GM10847 (cell line): Measurements from ENCODE around the gene DLG2.

Experiments used
- POLR2A ChIP-seq: IDR thresholded peaks from 2 replicates; pipeline ENCODE4 v1.6.1; 2011; ENCODE audit not compliant: insufficient read length; ENCODE audit errors: extremely low read depth

The DLG2 gene

DNA sequence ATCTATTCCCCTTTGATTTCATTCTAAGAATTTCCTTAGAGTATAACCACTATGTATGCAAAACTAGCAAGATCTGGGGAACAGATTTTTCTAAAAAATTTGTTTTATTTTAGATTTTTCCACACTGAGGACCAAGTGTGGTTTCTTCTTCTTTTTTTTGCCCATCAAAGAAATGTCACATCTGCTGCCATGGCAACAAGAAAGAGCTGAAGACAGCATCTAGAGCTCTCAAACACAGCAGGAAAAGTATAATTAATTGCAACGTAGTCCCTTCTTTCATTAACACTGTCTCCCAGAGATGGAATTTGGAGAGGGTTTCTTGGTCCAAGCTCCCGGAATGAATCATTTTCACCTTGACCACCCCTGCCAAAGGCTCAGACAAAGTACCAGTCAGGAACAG is 2084.3 kb downstream of the DLG2 start:
- TF ChIP-seq POLR2A = no peak

DNA sequence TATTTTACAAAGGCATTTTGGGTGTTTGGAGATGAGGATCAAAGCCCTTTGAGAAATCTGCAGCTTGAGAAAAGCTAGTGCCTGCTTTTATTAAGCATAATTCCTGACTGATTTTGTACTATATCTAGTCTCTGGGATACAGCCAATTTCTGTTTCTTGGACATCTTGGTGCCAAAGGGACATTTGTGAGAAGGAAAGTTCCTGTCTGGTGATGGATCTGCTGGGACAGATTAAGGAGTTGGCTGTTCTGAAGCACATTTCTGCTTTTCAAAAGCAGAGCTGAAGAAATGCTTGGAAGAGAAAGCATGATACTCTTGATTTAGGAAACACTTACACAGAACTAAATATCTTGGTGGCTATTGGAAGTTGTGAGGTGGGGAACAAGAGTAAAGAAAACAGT is 2086.4 kb downstream of the DLG2 start:
- no peak for TF ChIP-seq POLR2A

DNA sequence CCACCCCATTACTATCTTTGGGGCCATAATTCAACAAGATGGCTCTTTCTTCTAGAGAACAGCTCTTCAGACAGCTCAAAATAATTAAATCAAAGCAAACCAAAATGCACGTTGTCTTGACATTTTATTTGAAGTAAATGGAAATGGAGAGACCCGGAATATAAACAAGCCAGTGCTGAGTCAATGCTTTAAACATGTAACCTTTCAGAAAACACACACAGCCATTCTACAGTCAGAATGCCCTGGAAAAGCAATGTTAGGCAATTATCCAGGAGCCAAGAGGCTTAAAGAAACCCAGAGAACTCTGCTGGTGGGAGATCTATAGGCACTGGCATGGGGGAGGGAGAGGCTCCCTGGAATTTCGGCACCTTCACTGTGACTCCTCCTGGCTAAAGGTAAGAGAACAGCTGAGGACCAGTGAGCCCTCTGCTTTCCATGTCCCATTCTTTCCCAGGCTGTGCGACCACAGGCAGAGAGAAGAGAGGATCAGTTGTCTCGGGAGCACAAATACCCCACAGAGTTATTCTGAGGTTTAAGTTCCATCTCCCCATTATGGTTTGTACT is 2086.9 kb downstream of the DLG2 start:
- TF ChIP-seq POLR2A = no peak

DNA sequence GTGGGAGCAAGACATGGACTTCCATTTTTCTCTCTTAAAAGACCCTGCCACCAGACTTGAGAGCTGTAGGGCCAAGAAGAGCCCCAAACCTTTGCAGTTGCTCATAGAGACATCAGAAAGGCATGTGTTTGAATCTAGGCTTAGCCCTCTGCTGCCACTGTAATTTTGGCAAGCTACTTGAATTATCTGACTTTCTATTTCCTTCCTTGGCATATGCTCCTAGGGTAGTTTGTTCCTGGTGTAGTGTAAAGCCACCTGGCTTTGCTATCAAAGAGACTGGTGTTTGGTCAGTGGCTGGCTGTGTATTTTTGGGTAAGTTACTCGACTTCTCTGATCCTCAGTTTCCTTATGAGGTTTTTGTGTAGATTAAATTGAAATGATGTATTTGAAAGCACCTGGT is 2088.9 kb downstream of the DLG2 start:
- no peak for TF ChIP-seq POLR2A

DNA sequence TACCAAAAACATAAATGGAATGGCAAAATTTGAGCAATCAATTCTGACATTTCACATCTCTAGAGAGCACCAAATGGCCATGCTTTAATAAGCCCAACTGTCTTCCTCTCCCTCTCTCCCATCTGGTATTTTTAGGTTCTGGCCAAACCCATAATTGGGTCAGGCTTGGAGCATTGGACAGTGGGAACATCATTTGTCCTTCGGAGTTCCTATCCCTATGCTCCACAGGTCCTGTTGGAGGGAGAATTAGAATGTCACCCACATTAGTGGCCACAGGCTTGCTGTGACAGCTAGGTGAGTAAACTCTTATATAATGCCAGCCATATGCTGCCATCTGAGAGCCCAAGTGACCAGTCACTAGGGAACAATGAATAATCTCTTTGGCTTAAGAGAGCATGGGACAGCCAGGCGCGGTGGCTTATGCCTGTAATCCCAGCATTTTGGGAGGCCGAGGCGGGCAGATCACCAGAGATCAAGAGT is 2090.0 kb downstream of the DLG2 start:
- TF ChIP-seq POLR2A = no peak

DNA sequence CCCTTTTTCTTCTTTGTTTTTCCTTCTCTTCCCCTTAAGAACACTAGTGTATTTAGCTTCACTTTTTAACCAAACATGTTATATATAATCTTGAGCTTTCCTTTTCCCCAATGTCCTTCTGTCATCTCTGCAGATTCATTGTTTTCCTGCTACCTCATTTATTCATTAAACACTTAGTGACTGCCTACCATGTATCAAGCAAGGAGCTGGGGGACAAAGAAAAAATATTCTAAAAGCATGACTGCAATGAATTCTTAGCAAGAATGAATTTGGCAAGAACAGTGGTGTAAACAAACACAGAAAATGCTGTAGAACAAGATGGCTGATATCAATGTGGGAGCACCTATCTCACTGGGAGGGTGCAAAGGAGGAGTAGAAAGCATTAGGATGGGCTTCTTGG is 2094.0 kb downstream of the DLG2 start:
- TF ChIP-seq POLR2A = no peak

DNA sequence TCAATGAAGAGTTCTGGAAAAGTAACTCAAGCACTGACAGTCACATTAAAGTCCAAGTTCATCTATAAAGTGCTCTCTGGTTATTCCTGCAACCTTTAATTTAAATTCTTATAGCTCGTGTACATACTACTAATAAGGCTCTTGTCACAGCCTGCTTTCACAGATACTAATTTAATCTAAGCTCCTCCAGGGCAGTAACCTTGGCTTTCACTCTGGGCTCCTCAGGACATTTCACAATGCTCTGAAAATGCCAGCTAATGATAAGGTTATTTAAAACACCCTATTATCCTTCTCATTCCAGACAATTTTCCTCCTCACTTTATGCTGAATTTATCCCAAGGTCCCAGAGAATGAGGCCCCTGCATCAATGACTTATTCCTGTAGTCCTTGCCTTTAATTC is 2098.3 kb downstream of the DLG2 start:
- no peak for TF ChIP-seq POLR2A

DNA sequence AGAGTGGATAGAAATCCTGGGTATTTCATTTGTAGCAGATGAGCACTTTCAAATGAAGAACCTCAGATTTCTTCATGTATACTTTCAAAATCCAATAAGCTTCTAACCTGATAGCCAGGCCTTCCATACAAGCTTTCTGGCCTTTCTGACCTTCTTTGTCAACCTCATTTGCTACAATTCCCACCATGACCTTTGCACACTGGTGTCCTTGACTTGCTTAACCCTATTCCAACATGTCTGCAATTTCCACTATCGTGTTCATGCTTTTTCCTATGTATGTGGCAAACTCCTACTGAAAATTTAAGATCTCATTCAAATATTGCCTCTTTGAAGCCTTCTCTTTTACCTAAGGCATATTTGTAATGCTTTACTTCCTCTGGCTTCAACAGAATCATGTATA is 2098.9 kb downstream of the DLG2 start:
- TF ChIP-seq POLR2A = no peak

DNA sequence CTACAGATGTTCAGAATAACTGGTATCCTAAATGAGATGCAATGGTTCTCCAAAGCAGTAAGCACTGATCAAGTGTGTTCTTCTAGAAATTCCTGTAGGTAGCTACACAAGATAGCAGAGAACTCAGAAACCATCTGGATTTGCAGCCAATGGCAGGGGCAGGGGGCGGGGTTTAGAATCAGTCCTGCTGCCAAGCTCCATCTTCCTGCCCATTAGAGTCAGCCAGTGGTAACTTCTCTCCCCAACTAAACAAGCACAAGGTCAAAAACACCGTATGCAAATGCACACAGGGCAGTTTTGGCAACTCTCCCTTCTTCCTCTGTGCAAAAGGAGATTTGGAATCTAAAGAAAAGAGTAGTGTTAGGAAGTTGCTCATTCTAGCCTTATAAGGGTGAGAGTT is 2103.5 kb downstream of the DLG2 start:
- TF ChIP-seq POLR2A = no peak

DNA sequence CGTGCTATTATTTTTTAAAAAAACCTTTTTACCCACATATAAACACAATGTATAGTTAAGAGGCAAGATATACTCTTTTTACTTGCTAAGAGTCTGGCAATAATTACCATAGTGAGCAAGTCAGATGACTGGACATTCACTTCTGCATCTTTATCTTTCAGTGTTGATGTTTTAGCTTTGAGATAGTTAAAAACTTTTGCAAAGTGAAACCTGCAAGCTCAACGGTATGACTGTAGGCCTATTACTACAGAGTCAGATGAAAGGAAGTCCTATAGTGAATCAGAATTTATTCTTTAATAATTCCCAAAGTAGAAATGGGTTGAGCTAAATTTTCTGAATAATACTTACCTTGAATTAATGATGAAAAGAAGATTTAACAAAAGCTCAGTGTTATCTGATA is 2104.2 kb downstream of the DLG2 start:
- no peak for TF ChIP-seq POLR2A

DNA sequence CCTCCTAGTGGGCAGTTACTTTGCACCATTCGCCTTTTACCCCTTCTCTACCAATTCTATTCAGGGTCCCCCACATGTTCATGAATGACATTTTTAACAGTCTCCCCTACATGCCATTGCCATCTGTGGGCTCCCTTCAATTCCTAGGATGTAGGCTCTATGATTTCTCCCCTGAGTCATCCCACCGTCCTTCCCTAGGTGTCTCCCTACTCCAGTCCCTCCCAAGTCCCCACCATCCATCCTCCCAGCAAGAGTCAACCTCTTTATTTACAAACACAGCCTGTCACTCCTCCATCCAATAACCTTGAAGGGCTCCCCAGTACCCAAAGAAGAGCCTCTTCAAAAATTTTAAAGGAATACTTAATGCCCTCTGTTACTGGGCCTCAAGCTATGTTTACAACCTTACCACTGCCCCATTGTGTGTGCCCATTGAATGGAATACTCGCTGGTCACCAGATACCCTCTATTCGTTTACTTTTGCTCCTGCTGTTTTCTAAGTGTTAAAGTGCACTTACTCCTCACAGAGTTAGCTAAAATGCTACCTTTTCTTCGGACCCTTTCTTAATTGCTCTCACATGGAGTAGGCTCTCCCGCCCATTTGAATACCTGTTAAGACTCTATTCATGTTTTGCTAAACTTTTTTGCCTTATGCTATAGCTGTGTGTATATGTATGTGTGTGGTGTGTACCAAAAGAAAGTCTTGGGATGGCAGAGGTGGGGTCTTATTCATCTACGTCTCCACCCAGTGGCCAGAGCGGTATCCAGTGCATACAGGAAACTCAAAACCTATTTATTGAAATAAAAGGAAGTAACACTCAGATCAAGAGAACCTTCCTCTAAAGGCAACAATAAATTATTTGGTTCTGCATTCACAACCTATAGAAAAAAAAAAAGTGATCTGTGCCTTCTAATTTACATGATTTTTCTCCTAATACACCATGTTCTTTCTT is 2105.2 kb downstream of the DLG2 start:
- TF ChIP-seq POLR2A = no peak

DNA sequence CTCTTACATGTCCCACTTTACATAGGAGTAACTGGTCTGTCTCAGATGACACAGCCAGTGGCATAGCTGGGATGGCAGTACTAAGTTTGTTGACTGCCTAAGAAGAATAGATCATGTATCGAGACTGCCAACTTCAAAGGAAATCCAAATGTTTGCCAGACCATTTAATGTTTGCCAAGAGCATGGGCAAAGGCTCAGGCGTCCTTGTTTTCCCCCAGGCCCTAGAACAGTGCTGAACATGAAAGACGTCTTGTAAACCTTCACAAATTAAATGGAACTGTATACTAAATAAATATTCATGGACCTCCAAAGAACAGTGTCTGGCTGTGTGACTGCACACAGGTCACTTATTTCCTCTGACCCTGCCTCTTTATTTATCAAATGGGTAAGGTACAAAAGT is 2106.3 kb downstream of the DLG2 start:
- TF ChIP-seq POLR2A = no peak

DNA sequence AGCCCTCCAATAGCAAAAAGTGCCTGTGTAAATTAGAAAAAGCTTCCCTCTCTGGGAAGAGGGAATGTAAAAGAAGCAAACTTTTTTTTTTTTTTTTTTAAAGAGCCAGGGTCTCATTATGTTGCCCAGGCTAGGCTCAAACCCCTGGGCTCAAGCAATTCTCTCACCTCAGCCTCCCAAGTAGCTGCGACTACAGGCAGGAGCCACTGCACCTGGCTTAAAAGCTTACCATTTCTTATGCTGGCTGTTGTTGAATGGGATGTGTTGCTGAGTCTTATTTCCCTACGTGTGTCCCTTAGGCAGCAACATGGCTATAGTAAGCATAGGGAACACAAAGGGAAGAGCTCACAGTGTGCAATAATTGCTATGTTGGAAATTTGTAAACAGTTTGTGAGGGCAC is 2115.5 kb downstream of the DLG2 start:
- no peak for TF ChIP-seq POLR2A

DNA sequence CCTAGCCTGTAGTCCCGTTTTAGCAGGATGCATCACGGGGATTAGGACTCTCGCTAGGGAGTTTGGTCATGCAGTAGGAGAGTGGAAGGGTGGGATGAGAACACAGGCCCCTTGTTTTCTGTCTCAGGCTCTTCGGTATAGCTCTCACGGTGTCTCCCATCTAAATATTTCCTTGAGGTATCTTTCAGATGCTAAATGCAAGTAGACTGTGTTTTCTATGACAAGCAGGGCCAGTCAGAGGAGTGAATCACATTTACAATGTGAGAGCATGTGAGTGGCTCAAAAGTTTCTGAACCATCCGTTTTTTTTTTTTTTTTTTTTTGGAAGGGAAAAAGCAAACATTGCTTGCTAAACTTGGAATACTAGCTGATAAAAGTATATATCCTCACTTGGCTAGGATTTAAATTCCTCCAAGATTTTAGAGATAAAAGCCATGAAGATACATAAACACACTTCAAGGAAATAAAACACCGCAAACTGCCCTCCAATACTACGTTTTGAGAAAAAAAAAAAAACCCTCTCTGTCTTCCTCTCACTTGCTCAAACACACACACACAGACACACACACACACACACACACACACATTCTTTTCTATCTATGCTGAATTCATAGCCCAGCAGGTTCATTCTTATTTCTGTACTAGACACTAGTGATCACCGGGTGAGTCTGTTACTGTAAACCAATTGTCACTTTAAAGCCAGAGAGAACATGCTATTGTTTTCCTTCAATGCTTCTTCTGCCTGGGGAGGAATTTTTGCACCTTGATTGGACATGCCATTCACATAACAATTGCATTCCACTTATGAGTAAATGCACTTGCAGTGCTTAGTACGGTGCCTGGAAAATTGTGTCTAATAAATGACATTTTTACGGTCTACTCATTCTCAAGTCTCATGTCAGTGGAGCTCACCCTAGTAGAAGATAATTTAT is 2116.3 kb downstream of the DLG2 start:
- TF ChIP-seq POLR2A = no peak

DNA sequence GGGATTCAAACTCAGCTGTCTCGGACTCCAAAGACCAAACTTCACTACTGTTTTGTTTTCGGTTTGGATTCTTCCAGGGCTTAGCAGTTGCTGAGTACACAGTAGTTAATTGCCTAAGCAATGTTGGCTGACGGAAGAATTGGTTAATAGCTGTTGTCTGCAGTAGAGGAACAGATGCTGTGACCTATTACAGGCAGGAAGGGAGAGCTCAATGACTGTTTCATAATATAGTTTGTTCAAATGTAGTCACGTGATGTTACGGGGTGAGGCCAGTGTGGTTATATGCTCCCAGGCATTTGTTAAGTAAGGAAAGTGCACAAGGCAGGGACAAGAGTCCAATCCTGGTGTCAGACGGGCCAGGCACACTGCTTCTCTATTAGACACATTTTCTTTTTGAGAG is 2118.3 kb downstream of the DLG2 start:
- no peak for TF ChIP-seq POLR2A
